ENCODE measurements around the gene TBC1D5. TPM values are rescaled to one million over a fixed set of nuclear protein-coding genes. Genes with fewer than 3 reads are reported as not detected.

Gene TBC1D5
- total and polyA plus RNA-seq, 2 of the 4 experiments (the other 2 are of a cell fraction): 16.4 to 57.0 TPM

DNA sequence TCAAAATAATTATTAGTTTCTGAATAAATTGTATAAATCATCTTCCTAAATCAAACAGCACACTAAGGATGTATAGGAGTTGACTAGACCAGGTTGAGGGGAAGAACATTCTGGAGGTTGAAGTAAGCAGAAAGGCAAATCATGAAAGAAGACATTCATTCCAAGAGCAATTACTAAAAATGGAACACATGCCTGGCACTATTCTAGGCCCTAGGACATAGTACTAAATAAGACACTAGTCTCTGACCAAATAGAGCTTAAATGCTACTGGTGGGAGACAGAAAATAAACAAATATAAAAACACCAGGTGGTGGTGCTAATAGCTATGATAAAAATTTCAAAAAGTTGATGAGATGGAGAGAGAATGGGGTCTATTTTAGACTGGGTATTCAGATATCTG is 190.1 kb downstream of the TBC1D5 start:
- no peaks in the 10 kb centered on the region for H4K20me1 ChIP-seq (ENCODE audit: insufficient read depth, low read length)
- H3K79me1 ChIP-seq (ENCODE audit: low read depth in 1 of 2, low read length in 2 of 2): peaks cover 0 to 2% of the 10 kb centered on the region in 2 experiments; a peak in 1 of 4 replicates
- DNase-seq (no peak), ATAC-seq (ENCODE audit: low read depth) (no peak)
- in situ Hi-C loops (cut with MboI; ENCODE audit: low sequenced_read_pairs): no loop called here
- H3K14ac ChIP-seq (replicated peaks; ENCODE audit: low read depth, low read length): no peak overlapping the region
- no peak overlapping the region for H2AFZ ChIP-seq (replicated peaks; ENCODE audit: low read length, poor library complexity)
- no peak overlapping the region for H3K9ac ChIP-seq (ENCODE audit: low read depth, low read length)
- no peak overlapping the region for H4K5ac ChIP-seq (ENCODE audit: low read depth, low read length)
- no TSS peak for BruUV-seq (replicated peaks)
- ChIA-PET POLR2A (ENCODE audit: unreplicated experiment) (no interaction called here), CTCF (no interaction called here)
- H3K18ac ChIP-seq (ENCODE audit: low read depth, low read length): no peak overlapping the region
- no peak overlapping the region for H3K23ac ChIP-seq (ENCODE audit: low read depth, low read length)
- no peak overlapping the region for H4K91ac ChIP-seq (ENCODE audit: insufficient read depth, low read depth, low read length)
- dilution Hi-C loops (cut with HindIII; ENCODE audit: low sequenced_read_pairs, unreplicated experiment): no loop called here
- H3K27me3 ChIP-seq (ENCODE audit: control insufficient read depth, insufficient read depth, low read length): no peaks in the 10 kb centered on the region
- no peaks in the 10 kb centered on the region for H3K9me3 ChIP-seq (ENCODE audit: control insufficient read depth, insufficient read depth, low read length)
- H3K4me2 ChIP-seq (ENCODE audit: low read depth, low read length): no peak overlapping the region
- H3K4me3 ChIP-seq (ENCODE audit: insufficient read depth, low read depth, low read length): no peak overlapping the region
- no peak overlapping the region for H2BK120ac ChIP-seq (ENCODE audit: low read depth, low read length)
- no peak overlapping the region for H2BK5ac ChIP-seq (ENCODE audit: low read depth, low read length, poor library complexity, severe bottlenecking)
- no peak overlapping the region for H3K27ac ChIP-seq (ENCODE audit: insufficient read depth, low read length)
- no peak overlapping the region for H2BK15ac ChIP-seq (ENCODE audit: low read depth, low read length)
- no peak overlapping the region for H3K4ac ChIP-seq (ENCODE audit: low read depth, low read length)
- peaks cover 1% of the 10 kb centered on the region; the same call in 1 of the 2 replicates for H3K4me1 ChIP-seq (ENCODE audit: control insufficient read depth, insufficient read depth, low read length)
- H3K9me1 ChIP-seq (ENCODE audit: insufficient read depth, low read length): no peaks in the 10 kb centered on the region
- no peak overlapping the region for H2BK20ac ChIP-seq (ENCODE audit: low read depth, low read length)
- H2AK9ac ChIP-seq (replicated peaks; ENCODE audit: low read depth, low read length, poor library complexity): no peak overlapping the region
- no peak for TF ChIP-seq RFX5 (IDR thresholded peaks at IDR 0.05; ENCODE audit: low read depth, low read length)
- no peak overlapping the region for H2AK5ac ChIP-seq (ENCODE audit: low read depth, low read length)
- H4K8ac ChIP-seq (ENCODE audit: low read depth in 2 of 2, low read length in 2 of 2): no peak overlapping the region
- H3K56ac ChIP-seq (ENCODE audit: extremely low read depth, insufficient read depth, low read length): no peak overlapping the region
- intact Hi-C loops (cut with micrococcal nuclease): no loop called here
- no peaks in the 10 kb centered on the region for H3K36me3 ChIP-seq (ENCODE audit: control insufficient read depth, insufficient read depth, low read length)

Data from IMR-90 (cell line).